DMS 273 (cell line): ENCODE results near the gene SLITRK2.

ENCODE experiments used
- DNase-seq: peaks from one replicate; lab custom pipeline; 2025; ENCODE audit not compliant: unreplicated experiment; lab: John Stamatoyannopoulos, UW

SLITRK2 gene, protein sequence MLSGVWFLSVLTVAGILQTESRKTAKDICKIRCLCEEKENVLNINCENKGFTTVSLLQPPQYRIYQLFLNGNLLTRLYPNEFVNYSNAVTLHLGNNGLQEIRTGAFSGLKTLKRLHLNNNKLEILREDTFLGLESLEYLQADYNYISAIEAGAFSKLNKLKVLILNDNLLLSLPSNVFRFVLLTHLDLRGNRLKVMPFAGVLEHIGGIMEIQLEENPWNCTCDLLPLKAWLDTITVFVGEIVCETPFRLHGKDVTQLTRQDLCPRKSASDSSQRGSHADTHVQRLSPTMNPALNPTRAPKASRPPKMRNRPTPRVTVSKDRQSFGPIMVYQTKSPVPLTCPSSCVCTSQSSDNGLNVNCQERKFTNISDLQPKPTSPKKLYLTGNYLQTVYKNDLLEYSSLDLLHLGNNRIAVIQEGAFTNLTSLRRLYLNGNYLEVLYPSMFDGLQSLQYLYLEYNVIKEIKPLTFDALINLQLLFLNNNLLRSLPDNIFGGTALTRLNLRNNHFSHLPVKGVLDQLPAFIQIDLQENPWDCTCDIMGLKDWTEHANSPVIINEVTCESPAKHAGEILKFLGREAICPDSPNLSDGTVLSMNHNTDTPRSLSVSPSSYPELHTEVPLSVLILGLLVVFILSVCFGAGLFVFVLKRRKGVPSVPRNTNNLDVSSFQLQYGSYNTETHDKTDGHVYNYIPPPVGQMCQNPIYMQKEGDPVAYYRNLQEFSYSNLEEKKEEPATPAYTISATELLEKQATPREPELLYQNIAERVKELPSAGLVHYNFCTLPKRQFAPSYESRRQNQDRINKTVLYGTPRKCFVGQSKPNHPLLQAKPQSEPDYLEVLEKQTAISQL

DNA sequence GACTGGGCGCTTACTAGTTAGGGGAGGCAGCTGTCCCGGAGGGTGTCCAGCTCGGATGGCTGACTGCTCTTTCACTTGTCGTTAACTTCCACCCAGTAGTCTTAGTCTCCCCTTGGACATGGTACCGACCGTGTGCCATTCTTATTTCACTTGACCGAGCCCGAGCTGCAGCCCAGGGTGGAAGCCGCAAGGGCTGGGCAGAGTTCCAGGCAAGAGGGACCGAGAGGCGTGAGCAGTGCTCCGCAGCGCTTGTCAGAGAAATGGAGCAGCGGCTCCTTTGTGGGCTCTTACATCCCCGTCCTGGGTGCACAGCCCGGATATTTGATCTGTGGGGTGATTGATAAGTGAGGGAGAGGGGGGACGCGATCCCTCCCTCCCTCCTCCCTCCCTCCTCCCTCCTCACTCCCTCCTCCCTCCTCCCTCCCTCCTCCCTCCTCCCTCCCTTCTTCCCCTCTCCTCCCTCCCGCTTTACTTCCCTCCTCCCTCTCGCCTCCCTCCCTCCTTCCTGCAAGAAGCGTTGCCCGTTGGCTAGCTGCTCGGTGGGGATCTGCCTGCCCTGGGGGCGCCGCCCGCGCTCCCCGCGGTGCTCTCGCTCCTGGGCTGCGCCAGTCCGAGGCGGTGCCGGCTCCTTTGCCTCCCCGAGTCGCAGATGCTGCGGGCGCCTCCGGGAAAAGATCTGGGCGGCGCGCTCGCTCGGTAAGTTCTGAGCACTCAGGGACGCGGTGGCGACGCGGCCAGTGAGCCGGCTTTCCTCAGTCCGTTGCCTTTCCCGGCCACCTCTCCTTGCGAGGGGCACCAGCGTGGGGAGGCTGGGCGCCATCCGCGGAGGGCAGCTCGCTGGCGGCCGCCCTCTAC, at the start of gene SLITRK2:
TSS of gene SLITRK2 (plus strand) at position 499 of the 855 bp plus-strand sequence. CDS start 4,597 bp downstream, outside the sequence.
- DNase-seq, result peak; percentile 44

DNA sequence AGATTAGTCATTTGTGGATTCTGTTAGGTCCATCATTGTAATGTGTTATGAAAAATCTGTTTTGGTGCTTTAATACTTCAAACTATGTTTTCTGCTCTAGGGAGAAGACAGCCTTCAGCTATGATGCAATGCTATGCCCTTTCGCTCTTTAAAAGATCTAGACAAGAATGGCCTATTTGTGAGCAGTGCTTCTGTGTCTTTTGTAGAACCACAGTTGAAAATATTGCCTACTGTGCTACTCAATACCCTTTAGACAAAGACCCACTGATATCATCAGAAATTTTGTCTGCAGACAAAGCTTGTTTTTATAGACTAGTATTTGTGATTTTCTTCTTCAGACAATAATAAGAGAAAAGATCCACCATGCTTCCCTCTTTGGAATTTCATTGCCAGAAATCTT, 44.6 kb upstream of the SLITRK2 start:
- DNase-seq, result no peak

DNA sequence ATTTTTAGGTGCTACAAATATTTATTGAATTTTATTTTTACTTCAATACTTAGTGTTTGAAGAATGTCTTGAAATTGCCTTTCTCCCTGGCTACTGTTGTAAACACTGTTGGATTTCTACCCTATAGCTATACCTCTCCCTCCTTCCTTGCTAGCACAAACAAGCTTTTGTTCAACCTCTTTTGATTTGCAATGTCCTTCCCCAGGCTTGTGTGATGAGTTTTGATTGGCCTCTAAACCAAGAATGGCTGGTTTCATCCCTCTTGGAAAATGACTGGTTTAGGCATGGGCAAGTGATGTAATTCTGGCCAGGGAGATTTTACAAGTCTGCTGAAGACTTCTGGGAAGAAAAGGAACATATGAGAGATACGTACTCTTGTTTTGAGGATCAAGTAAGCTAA, 25.3 kb upstream of the SLITRK2 start:
- DNase-seq, result no peak

DNA sequence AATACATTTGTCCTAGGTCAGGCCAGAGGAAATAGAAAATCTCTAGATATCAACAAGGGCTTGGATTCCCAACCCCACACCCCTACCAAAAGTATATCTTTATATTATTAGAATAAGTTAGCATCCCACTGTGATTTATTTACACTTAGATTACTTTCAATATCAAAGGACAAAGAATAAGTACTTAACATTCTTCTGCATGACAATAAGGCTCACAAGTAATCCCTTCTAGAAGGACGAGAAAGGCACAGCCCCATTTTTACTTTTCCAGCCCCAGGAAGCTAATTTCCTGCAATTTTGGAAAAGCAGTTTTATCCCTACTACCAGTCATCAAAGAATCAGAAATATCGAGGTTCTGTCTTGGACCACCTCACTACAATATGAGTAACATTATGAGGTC, 14.1 kb upstream of the SLITRK2 start:
- no peak for DNase-seq

DNA sequence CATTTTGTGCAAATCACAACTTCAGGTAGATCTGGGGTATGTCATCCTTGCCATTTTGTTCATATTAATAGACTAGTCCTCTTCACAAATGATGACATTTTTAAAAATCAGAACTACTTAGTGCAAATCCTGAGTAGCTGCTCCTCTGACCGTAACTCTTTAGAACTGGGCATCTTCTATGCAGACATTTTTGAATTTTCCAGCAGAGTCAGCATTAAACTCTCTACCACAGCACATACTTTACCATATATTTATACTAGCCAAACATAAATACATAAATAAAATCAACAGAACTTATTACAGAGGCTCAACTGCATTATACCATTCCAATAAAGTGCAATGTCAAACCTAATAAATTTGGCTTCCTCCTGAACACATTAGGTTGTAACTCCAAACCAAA, 4.5 kb upstream of the SLITRK2 start:
- no peak for DNase-seq

DNA sequence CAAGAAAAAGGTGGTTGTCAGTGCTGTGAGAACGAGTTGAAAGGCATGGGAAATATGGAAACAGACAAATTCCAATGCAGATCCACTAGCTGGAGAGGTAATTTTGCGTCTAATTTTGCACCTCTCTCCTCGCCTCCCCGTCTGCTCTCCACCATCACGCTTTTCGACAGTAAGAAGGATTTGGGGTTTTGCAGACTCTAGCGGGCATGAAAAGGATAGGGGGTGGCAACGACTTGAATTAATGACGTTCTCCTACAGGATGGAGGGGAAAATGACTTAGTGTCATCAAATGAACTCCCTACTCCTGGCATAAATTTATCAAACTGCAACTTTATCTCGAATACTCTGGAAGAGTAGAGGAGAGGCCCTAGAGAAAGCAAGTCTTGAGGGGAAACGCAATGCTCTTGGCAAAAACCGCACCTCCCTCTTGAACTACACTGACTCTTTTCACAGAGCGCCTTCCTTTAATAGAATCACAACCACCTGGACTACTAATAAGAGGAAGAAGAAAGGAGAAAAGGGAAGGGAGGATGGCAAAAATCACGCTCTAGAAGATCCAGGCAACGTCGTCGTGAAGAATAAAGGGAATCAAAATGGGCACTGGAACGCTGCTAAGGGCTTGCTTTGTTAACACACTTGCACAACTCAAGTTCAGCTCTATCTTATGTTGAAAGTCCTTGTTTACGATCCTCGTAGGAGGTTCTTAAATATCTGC, 871 bp upstream of the SLITRK2 start:
- DNase-seq, result no peak

DNA sequence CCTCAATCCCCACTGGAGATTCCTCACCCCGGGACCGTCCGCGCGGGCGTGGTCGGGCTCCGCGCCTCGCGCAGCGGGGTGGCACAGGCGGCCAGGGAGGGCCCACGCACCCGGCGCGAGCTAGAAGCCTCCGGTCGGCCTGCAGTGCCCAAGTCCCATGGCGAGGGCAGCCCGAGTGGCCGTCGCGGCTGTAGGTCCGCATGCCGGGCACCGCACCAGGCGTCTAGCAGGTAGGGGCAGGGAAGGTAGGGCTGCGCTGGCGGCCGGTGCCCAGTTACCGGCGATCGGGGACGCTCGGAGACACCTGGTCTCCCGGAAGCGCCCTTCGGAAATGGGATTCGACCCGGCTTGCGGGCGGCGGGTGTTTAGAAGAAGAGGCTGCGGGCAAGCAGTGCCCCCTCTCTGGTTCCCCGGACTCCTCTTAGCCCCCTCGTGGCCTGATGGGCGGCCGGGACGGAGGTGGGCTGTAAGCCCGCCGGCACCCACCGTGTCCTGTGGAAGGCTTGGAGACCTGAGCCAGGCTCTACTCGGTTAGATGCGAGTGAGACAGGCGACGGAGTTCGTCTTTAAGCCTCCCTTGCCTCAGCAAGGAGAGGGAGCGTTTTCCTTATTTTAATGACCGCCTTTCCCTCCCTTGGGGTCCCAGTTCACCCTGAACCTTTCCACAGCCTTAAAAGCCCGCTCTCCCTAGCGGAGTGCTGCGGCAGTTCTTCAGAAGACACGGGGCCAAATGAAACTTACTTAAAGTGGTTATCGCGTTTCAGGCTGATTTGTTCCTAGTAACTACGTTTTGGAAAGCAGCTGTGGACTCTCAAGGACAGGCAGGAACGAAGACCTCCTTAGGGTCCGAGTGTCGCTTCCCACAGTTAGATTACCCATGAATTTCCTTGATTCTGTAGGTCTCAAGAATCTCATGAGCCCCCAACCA, 821 bp downstream of the SLITRK2 start:
- DNase-seq, result peak; percentile 39

DNA sequence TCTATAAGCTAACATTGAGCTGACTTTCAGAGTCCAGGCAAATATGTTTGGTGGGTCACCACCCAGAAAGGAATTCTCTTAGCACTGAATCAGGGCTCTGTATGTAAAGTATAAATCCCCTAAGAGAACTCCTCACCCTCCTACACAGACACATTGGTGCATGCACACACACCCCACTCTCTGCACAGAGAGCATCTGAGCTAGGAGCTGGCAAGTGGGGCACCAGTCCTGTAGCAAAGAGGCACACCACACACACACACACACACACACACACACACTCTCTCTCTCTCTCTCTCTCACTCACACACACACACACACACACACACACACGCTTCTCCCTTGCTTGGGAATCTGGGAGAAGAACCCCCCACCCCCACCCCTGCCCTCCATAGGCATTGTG, 3.2 kb downstream of the SLITRK2 start:
- no peak for DNase-seq

DNA sequence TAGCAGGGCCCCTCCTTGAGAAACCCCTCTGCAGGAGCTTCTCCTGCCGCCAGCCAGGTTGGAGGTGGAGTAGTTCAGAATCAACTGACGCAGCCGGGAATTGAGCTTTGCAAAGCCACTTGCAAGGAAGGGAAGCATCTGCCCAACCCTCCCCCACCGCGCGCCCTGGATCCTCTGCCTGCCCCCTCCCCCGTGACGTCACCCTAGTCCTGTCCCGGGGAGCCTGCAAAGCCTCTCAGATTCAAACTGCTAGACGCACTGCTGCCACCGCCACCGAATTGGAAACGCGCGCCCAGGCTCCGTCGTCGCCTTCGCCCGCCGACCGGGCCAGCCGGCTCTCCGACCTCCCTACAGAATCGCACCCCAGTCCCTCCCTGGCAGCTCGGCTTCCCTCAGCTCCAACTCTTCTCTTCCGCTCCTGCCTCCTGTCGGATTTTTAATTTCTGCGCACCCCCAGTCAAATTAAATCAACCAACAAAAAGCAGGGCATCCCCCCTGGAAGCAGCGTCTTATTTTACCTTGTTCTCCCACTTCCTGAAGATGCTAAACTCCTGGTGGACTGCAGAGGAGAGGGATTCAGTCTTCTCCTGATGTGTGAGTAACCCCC, 3.8 kb downstream of the SLITRK2 start:
- no peak for DNase-seq

DNA sequence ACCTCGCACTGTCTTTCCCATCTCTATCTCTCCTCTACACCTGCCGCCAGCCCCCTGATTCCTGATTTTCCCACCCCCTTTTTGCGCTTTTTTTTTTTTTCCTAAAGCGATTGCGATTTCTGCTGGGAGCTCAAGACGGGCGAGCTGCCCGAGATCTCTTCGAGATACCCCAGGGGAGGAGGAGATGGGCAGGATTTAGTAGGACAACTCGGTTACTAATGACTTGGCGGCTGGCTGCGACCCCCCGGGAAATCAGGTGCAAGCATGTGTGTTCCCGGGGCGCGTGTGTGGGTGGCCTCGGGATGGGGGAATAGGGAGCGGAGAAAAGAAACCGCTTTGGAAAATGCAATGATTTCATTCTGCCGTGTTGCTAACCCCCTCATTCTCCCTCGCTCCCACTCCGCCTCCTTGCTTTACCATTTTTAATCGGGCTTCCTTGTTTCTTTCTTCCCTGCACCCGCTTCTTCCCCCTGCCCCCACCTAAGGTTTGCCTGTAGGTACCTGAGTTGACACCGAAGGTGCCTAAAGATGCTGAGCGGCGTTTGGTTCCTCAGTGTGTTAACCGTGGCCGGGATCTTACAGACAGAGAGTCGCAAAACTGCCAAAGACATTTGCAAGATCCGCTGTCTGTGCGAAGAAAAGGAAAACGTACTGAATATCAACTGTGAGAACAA, 4.4 kb downstream of the SLITRK2 start:
- no peak for DNase-seq

DNA sequence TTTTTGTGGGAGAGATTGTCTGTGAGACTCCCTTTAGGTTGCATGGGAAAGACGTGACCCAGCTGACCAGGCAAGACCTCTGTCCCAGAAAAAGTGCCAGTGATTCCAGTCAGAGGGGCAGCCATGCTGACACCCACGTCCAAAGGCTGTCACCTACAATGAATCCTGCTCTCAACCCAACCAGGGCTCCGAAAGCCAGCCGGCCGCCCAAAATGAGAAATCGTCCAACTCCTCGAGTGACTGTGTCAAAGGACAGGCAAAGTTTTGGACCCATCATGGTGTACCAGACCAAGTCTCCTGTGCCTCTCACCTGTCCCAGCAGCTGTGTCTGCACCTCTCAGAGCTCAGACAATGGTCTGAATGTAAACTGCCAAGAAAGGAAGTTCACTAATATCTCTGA, 5.5 kb downstream of the SLITRK2 start:
- DNase-seq, result no peak

DNA sequence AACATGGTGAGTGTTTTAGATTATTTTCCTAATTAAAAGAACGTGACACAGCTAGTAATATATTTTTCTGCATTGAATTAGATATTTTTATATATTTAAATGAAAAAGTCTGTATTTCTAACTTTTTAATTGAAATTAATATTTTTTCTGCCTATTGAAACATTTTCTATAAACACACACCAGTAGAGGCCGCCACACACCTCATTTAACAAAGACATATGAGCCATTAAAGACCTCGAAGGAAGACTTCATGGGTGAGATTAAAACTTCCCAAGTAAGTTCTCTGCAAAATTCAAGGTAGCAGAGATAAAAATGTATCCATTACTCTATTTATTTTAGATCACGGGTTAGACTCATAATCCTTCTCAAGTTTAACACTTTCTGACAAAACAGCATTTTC, 8.3 kb downstream of the SLITRK2 start:
- DNase-seq, result peak; percentile 65

DNA sequence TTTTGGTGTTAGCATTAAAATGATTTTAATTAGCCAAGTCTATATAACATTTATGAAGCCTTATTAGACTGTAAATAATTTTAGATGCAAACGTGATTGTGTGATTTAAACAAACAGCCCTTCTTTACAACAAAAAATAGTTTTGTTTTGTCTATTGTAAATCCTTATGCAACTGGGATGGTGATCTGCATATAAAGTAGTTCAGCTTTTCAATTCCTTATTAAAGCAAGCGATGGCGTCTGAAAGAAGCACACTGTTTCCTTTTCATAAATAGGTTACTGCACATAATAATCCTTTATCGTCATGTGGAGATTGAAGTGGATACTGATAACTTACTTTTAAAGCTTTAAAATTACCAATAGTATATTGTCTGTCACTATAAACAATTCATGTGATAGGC, 8.8 kb downstream of the SLITRK2 start:
- no peak for DNase-seq

DNA sequence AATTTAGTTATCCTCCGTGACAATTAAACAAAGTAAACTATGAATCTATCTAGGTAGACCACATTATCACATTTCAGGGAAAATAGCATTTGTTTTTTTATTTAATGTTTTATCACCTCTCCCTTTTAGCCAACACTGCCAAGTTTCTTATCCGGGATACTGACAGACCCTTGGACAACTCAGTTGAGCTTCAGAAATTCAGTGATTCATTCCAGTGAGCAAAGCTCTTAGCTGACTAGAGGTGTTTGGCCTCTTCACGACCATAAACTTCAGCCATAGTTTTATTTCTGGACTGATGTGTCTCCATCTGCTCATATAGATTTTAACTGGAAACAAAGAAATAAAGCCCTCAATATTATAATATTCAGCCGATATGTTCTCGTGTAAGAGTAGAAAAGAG, 15.2 kb downstream of the SLITRK2 start:
- no peak for DNase-seq

DNA sequence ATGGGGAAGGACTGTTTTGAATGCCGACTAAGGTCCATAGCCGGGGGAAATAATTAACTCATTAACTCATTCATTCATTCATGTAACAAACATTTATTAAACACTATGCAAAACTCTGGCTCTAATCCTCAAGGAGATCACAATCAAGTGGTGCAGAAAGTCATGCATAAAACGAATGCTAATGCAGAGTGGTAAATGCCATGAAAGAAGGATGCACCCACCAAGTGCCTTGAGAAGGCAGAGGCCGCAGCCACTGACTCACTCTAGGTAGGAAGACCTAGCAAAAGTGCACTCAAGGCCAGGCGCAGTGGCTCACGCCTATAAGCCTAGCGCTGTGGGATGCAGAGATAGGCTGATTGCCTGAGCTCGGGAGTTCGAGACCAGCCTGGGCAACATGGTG, 22.9 kb downstream of the SLITRK2 start:
- no peak for DNase-seq

DNA sequence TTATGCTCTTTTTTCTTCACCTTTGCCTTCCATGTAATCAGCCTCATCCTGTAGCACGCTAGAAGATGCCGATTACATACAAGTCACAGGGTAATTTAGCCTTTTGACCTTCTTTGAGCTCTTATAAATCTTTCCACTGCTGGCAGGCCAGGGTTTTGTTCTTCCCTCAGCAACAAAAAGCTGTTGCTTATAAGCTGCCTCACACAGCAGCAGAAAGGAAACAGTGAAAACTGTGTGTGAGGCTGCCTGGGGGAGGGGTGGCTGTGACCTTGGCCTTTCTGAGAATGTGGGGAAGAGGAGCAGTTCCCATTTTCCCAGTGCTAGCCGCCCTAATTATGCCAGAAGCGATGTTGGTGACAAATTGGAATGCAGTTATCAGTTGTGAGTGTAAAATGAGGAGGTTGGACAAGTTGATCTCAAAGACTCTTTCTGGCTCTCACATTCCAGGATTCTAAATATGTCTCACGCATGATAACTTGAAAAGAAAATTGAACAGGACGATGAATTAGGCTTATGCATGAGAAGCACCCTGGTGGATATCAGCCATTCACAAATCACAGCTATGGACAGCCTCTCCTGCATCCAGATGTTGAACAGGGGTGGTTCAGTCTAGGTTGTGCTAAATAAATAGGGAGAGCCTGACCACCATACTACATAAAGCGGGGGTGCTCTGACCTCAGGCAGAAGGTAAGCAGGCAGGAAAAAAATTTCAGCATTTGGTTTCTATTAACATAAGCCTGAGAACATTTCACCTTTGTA, 25.7 kb downstream of the SLITRK2 start:
- no peak for DNase-seq

DNA sequence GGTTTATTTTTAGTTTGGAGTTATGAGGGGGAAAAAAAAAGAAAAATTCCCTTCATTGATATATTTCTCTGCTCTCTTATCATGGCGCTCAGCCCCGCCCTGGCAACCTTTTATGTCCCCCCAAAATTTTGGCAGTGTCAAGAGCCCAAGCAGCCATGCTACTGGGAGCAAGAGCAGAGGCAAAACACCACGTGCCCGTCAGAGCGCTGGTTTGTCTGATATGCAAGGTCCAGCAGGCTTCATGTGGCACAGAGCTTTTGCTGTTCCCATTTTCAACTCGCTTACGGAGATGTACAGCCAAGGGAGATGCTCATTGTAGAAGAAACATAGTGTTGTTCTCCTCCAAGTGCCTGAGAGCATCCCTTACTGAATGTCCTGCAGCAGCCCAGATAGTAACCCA, 27.3 kb downstream of the SLITRK2 start:
- no peak for DNase-seq

DNA sequence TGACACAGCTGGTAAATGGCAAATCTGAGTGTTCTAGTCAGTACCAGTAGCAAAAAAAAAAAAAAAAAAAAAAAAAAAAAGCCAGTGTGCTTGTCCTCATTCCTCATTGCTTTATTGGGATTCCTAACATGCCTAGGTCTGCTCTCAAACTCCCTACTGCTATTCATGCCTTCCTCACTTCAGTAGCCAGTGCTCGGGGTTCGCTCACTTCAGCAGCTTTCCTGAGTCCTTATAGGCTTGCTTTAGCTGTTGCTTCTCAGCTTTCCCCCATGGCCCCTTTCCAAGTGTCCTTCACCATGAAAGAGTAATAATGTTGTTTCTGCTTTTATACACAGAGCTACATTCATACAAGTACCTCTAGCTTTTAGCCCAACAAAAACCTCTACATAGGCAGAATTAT, 30.8 kb downstream of the SLITRK2 start:
- no peak for DNase-seq
